ENCODE data around the gene CAPRIN1.
"Not testable (repeated sequence)": the region's sequence is repeated elsewhere in the genome, so short reads cannot be mapped to it uniquely, and the experiment has no call there.

- TF ChIP-seq CTCF (IDR thresholded peaks at IDR 0.05 in 8 of 11, conservative IDR thresholded peaks at IDR 0.05 in 3 of 11); POLR2A (IDR thresholded peaks at IDR 0.05): not testable (repeated sequence)
Measured at GRCh38 chr11:34094900-34095299, 43.4 kb downstream of the CAPRIN1 start.
